PFSK-1 (cell line): ENCODE measurements around the gene ARF3. TPM values are rescaled to one million over a fixed set of nuclear protein-coding genes. Genes with fewer than 3 reads are reported as not detected.
A peak's percentile ranks its signal among the peaks of the same experiment; 100 is the strongest.

ENCODE experiments used
- FOXP2 ChIP-seq: optimal IDR thresholded peaks from 2 replicates; pipeline ENCODE3; 2011; ENCODE audit warnings: borderline replicate concordance, control low read depth, inconsistent platforms; ENCODE audit not compliant: insufficient read depth; ENCODE audit errors: extremely low read length, extremely low read depth
- POLR2AphosphoS5 ChIP-seq: IDR thresholded peaks from 2 replicates; pipeline ENCODE4 v1.6.1; 2012; ENCODE audit warnings: low read depth, mild to moderate bottlenecking, control low read depth, low read length, moderate library complexity
- REST ChIP-seq, 2 experiments: IDR thresholded peaks; 2 replicates each; pipeline versions ENCODE4 v1.6.1 to v1.8.0; 2011 to 2012; ENCODE audit warnings: low read depth in 2 of 2, low read length in 2 of 2, control low read depth in 1 of 2, inconsistent platforms in 1 of 2, mild to moderate bottlenecking in 1 of 2, moderate library complexity in 1 of 2; ENCODE audit not compliant: insufficient read depth in 1 of 2
- SIN3A ChIP-seq: IDR thresholded peaks from 2 replicates; pipeline ENCODE4 v1.6.1; 2012; ENCODE audit warnings: mild to moderate bottlenecking, low read length, moderate library complexity, borderline replicate concordance; ENCODE audit not compliant: insufficient read depth
- TAF1 ChIP-seq: IDR thresholded peaks from 2 replicates; pipeline ENCODE4 v1.6.1; 2012; ENCODE audit warnings: low read length, control low read depth, borderline replicate concordance; ENCODE audit not compliant: insufficient read depth
- polyA plus RNA-seq: library from polyadenylated mRNA; unstranded; fragments of >200 nt; gene quantifications from one replicate; pipeline ENCODE4 v1.2.1, GENCODE V29; 2012; ENCODE audit warnings: low read depth, missing spikeins; ENCODE audit not compliant: insufficient read length

The ARF3 gene
- polyA plus RNA-seq = 91.5 TPM

DNA sequence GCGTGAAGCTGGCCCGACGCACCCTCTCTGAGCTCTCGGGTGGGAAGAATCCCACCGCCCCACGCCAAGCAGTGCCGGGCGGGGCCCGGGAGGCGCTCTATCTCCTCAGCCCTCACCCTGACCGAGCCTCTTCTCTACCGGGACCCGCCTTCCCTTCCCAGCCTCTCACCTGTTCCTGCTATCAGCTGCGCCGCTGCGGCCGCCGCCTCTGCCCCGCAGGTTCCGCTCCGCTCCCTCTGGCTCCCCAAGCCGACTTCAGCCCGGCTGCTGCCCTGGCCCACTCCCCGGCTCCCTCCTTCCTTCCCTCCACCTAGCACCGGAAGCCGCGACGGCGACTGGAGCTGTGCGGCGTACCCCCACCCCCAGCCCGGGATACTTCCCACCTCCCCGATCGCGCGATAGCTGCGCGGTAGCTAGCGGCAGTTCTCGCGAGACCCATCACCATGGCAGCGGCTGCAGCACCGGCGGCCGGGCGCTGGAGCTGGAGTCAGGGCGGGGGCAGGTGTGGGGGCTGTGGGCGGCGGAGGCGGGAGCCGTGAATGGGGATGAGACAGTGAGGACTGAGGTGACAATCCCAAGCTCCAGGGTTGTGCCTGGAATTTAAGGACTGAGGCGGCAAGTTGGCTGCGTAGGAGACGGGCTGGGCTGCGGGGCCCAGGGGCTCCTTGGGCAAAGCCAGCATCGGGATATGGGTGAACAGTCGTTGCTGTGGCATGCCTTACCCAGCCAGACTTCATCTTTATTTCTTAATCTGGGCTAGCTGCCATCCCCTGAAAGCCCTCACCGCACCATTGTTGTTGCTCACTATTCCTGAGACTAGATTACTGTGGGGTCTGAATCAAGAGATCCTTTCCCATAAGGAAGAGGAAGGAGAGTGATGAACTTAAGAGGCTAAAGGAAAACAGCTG lies at the start of gene ARF3:
ARF3 (minus strand) TSS at position 347 of the 908 bp plus-strand sequence. CDS start 16,392 bp downstream, outside the sequence.
- TF ChIP-seq REST (IDR thresholded peaks at IDR 0.05; ENCODE audit: insufficient read depth in 1 of 2, low read depth in 2 of 2, low read length in 2 of 2) (no peak), POLR2AphosphoS5 (peak; percentile 81), SIN3A (peak; percentile 99), FOXP2 (peak; percentile 79), TAF1 (peak; percentile 65; the same call in 1 of the 2 replicates)

- TF ChIP-seq TAF1 (no peak), FOXP2 (no peak), REST (IDR thresholded peaks at IDR 0.05; ENCODE audit: insufficient read depth in 1 of 2, low read depth in 2 of 2, low read length in 2 of 2) (no peak), POLR2AphosphoS5 (no peak), SIN3A (no peak)
These were observed 43.1 kb upstream of the ARF3 start for GRCh38 chr12:49000346-49000745.

DNA sequence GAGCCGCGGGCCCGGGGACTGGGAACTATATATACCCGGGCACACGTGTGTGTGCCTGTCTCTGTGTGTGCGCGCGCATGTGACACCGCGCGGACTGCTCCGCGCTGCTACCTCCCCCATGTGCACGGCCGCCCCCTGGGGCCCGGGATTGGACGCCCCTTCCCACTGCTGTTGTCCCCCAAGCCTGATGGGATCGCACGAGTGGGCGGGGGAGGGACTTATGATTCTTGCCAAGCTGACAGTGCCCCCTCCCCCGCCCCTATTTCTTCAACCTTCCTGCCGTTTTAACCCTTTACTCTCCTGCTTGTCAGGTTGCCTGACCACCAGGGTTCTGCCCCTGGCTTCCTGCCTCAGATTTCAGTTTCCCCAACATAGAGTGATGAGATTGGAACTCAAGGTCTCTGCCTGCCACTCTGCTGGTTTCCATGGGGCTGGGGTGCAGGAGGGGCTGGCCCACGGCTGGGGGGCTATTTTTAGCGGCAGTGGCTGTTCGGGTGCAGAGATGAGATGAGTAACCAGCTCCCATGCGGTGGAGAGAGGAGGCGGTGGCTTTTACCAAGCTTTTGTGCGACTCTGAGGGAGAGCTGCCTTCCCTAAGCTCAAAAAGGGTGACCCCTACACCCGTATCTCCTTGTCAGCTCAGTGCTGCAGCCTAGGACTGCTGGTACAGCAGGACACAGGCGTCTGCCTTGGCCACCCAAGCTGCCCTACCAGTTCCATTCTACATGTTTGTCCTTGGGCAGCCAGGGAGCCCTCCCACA lies 42.3 kb upstream of the ARF3 start, which contains the start of gene DDN:
DDN (minus strand) TSS at position 5 of the 761 bp plus-strand sequence. CDS start 88 bp downstream, outside the sequence.
- TF ChIP-seq TAF1 = no peak
- TF ChIP-seq FOXP2 = peak; percentile 15

DNA sequence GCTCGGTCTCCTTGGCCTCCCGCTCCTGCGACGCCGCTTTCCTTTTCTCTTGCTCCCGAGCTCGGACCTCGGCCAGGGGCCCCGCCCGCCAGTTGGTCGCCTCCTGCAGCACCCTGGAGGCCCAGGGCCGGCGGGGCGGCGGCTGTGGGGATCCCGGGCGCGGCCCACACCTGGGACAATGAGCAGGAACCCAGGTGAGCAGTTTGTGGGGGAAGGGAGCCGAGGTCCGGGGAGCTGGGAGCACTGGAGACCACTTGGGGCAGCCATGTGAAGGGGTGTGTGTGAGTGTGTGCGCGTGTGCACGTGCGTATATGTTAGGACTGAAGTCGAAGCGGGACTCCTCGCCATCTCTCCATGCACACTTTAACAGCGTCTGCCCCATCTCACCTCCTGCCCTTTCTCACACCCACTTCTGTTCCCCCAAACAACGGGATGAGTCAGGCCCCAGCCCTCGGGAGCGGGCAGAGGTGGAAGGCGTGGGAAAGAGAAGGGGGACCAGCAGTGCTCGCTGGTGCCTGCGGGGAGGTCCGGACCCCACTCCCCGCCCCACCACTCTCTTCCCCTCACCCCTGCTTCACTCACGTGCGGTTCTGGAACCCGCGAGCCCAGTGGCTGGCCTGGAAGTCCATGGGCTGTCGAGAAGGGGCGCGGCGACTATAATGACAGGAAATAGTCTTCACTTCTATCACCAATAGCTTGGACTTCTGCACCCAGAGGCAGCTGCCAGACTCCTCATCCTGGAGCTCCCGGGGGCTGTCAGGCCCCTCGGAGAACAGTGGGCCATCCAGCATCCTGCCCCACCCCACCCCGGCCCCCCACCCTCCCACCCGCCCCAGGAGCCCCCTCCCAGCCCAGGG lies 41.4 kb upstream of the ARF3 start:
- TF ChIP-seq FOXP2 (no peak), POLR2AphosphoS5 (no peak), REST (IDR thresholded peaks at IDR 0.05; ENCODE audit: insufficient read depth in 1 of 2, low read depth in 2 of 2, low read length in 2 of 2) (no peak), SIN3A (no peak), TAF1 (no peak)

DNA sequence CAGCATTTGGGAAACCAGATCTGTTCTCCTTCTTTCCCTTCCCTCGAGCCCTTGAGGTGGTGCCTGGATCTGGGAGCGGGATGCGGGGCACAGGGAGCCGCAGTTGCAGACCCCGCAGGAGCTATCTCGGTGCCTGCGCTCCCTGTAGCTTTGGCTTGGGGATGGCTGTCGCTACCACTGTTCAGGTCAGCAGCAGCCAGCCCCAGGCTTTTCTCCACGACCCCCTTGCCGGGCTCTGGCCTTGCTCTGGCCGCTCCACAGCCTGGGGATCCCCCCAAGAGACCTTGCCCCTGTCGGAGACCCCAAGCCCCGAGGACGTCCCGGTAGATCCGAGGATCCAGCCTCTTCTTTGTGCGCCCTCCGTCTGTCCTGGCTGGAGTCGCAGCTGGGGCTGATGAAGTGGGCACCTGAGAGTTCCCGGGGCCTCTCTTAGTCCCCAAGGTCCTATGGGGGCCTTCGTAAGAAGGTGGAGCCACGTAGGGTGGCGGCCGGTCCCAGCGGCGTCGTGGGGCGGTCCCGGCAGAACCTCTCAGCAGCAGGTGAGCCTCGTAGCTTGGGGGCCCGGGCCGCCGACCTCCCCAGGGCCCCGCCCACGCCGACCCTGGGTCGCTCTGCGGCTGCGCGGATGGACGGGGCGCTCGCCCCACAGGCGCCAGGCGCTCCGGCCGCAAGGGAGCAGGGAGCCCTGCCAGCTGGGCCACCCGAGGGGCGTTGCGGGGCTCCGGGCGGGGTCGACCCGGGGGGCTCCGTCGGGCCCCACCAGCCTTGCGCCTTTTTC lies 40.6 kb upstream of the ARF3 start:
- no peak for TF ChIP-seq REST (IDR thresholded peaks at IDR 0.05; ENCODE audit: insufficient read depth in 1 of 2, low read depth in 2 of 2, low read length in 2 of 2)
- no peak for TF ChIP-seq TAF1
- TF ChIP-seq FOXP2 = no peak
- no peak for TF ChIP-seq POLR2AphosphoS5
- no peak for TF ChIP-seq SIN3A
